HepG2 (cell line): ENCODE data around the gene CST5. TPM values are rescaled to one million over a fixed set of nuclear protein-coding genes. Genes with fewer than 3 reads are reported as not detected.

Source experiments
- ATAC-seq: fragments of 200-7000 bp; cut with Tn5 transposase; 3 replicates; pipeline ENCODE4 v1.9.1; 2020; ENCODE audit warnings: mild to moderate bottlenecking, moderate library complexity
- BruUV-seq: library from RNA; stranded (reverse); fragments of 400-500 nt; replicated peaks from 2 replicates; lab custom pipeline; 2021; lab: Mats Ljungman, UMichigan
- CTCF ChIA-PET: fragments of 300-600 bp; formaldehyde crosslinking; extraction: SDS; loops from one replicate; lab custom pipeline; 2021; ENCODE audit warnings: low total read pairs, inconsistent platforms, low intra/inter-chr PET ratio; lab: Yijun Ruan, JAX
- POLR2A ChIA-PET: fragments of 350-600 bp; sonication (Branson Sonifier 250); formaldehyde crosslinking; loops from one replicate; lab custom pipeline; 2020; ENCODE audit warnings: antibody characterized with exemption, inconsistent platforms; lab: Yijun Ruan, JAX
- DNase-seq: peaks from one replicate; pipeline ENCODE4 v3.0.0-alpha.2; 2015; ENCODE audit warnings: low spot score
- FAIRE-seq: peaks from 3 replicates; lab custom pipeline; 2011; peaks lifted over from hg19 to GRCh38; lab: Jason Lieb, UNC
- H2AFZ ChIP-seq: one replicate; pipeline ENCODE4 v1.6.1; 2011; ENCODE audit warnings: low read length, inconsistent platforms
- H3K27ac ChIP-seq: fragments of 300-600 bp; 3 replicates; pipeline ENCODE4 v1.8.0; 2011; ENCODE audit warnings: mixed run types, mild to moderate bottlenecking, mixed read lengths, low read length, inconsistent platforms; ENCODE audit not compliant: insufficient read depth; ENCODE audit errors: extremely low read length
- H3K27me3 ChIP-seq, 2 experiments: fragments of 200-600 bp in 1 of 2; 2 replicates in 1 of 2; 3 replicates in 1 of 2; pipeline versions ENCODE4 v1.6.0 to v1.8.0; 2011; ENCODE audit warnings: low read length in 2 of 2, mild to moderate bottlenecking in 2 of 2, moderate library complexity in 2 of 2, inconsistent platforms in 1 of 2; ENCODE audit not compliant: insufficient read depth in 2 of 2, control insufficient read depth in 1 of 2
- H3K36me3 ChIP-seq, 2 experiments: fragments of 200-600 bp in 1 of 2; replicated peaks in 1 of 2; 2 replicates in 1 of 2; 3 replicates in 1 of 2; pipeline versions ENCODE4 v1.5.1 to v1.8.0; 2011; ENCODE audit warnings: low read length in 2 of 2, inconsistent platforms in 1 of 2; ENCODE audit not compliant: insufficient read depth in 2 of 2, control insufficient read depth in 1 of 2
- H3K4me1 ChIP-seq: 2 replicates; pipeline ENCODE4 v1.5.1; 2012; ENCODE audit warnings: low read length, inconsistent platforms; ENCODE audit not compliant: insufficient read depth
- H3K4me2 ChIP-seq: 2 replicates; pipeline ENCODE4 v1.6.0; 2011; ENCODE audit warnings: low read depth, low read length, inconsistent platforms
- H3K4me3 ChIP-seq, 3 experiments: fragments of 200-600 bp in 1 of 3; sonication (generic), shearing (Covaris generic) in 1 of 3; replicated peaks in 1 of 3; 2 replicates each; pipeline ENCODE4 v1.5.1; 2011 to 2016; ENCODE audit warnings: low read length in 3 of 3, inconsistent platforms in 2 of 3, low read depth in 2 of 3, mild to moderate bottlenecking in 2 of 3, control low read depth in 1 of 3, mixed read lengths in 1 of 3; ENCODE audit not compliant: insufficient read depth in 1 of 3
- H3K79me2 ChIP-seq: one replicate; pipeline ENCODE4 v1.6.1; 2011; ENCODE audit warnings: low read length, inconsistent platforms; ENCODE audit not compliant: insufficient read depth
- H3K9ac ChIP-seq: 2 replicates; pipeline ENCODE4 v1.6.0; 2011; ENCODE audit warnings: mild to moderate bottlenecking, low read depth, low read length, inconsistent platforms; ENCODE audit not compliant: insufficient read depth
- H3K9me3 ChIP-seq: 2 replicates; pipeline ENCODE4 v1.5.1; 2012; ENCODE audit warnings: mild to moderate bottlenecking, low read length
- H4K20me1 ChIP-seq: 2 replicates; pipeline ENCODE4 v1.6.0; 2011; ENCODE audit warnings: inconsistent platforms, mild to moderate bottlenecking, low read length, moderate library complexity; ENCODE audit not compliant: insufficient read depth
- CAMTA2 ChIP-seq: sonication (generic); formaldehyde crosslinking; IDR thresholded peaks from 2 replicates; pipeline ENCODE4 v1.4.0; 2020; ENCODE audit warnings: mild to moderate bottlenecking, missing genetic modification reagents, borderline replicate concordance
- FOXA1 ChIP-seq, 2 experiments: fragments of 450-650 bp in 1 of 2; sonication (generic) in 1 of 2; formaldehyde crosslinking in 1 of 2; IDR thresholded peaks; 2 replicates each; pipeline versions ENCODE4 v1.4.0 to v1.6.1; 2016 to 2020; ENCODE audit warnings: missing genetic modification reagents in 1 of 2
- HNRNPL ChIP-seq: fragments of 200-400 bp; formaldehyde crosslinking; IDR thresholded peaks from 2 replicates; pipeline ENCODE4 v1.6.1; 2017; ENCODE audit warnings: mild to moderate bottlenecking, low read depth, low read length
- JDP2 ChIP-seq: sonication (generic); formaldehyde crosslinking; IDR thresholded peaks from 2 replicates; pipeline ENCODE4 v1.8.1; 2022; ENCODE audit warnings: missing genetic modification reagents, borderline replicate concordance
- KLF6 ChIP-seq: IDR thresholded peaks from 2 replicates; pipeline ENCODE4 v1.8.0; 2016; ENCODE audit warnings: missing biosample characterization, missing genetic modification reagents
- MXI1 ChIP-seq: IDR thresholded peaks from 3 replicates; pipeline ENCODE4 v1.6.1; 2012; ENCODE audit warnings: low read depth, low read length, inconsistent platforms, borderline replicate concordance
- ZNF224 ChIP-seq: sonication (generic); formaldehyde crosslinking; IDR thresholded peaks from 2 replicates; pipeline ENCODE4 v1.5.0; 2020; ENCODE audit warnings: mild to moderate bottlenecking, missing genetic modification reagents
- ZNF337 ChIP-seq: sonication (generic); formaldehyde crosslinking; IDR thresholded peaks from 2 replicates; pipeline ENCODE4 v1.5.1; 2020; ENCODE audit warnings: missing genetic modification reagents, low read depth, mild to moderate bottlenecking, borderline replicate concordance
- ZNF614 ChIP-seq: IDR thresholded peaks from 2 replicates; pipeline ENCODE4 v1.6.1; 2018; ENCODE audit warnings: missing biosample characterization, missing genetic modification reagents, inconsistent platforms, borderline replicate concordance
- ZZZ3 ChIP-seq: sonication (generic); formaldehyde crosslinking; IDR thresholded peaks from 2 replicates; pipeline ENCODE4 v1.4.0; 2020; ENCODE audit warnings: missing genetic modification reagents, mild to moderate bottlenecking, borderline replicate concordance
- WGBS: methylation state at CpG from one replicate; pipeline ENCODE4 v1.1.6; 2017; ENCODE audit warnings: low lambda C conversion rate; 5-methylcytosine and 5-hydroxymethylcytosine counted together
- in situ Hi-C: cut with HindIII; loops from 2 replicates; pipeline ENCODE4 v1.10.0; 2017; ENCODE audit warnings: low pct_unique_long_range_greater_than_20kb; ENCODE audit not compliant: extremely low pct_ligation_motif_present
- intact Hi-C: fragments of 100-400 bp; cut with micrococcal nuclease; formaldehyde crosslinking; loops from one replicate; pipeline ENCODE4 v1.10.0; 2022; ENCODE audit not compliant: unreplicated experiment
- polyA plus RNA-seq, 8 experiments: library from polyadenylated mRNA; depleted of rRNA in 3 of 8; stranded (reverse) in 7 of 8; unstranded in 1 of 8; fragments of >200 nt; fragmentation: Illumina TruSeq in 4 of 8; extraction: Trizol in 4 of 8; gene quantifications; 2 replicates each; pipeline versions ENCODE4 v1.2.1 to v1.2.3, GENCODE V29; 2011 to 2016; ENCODE audit warnings: low read depth in 4 of 8, missing spikeins in 1 of 8, mixed read lengths in 1 of 8; ENCODE audit not compliant: insufficient read depth in 1 of 8
- total RNA-seq, 5 experiments: library from RNA; depleted of rRNA; stranded (reverse); fragments of >200 nt; fragmentation: Illumina TruSeq; extraction: Trizol; gene quantifications; 2 replicates each; pipeline ENCODE4 v1.2.3, GENCODE V29; 2016; ENCODE audit warnings: low read depth in 1 of 5
- TF ChIP-seq, protein P1 (sequence below): sonication (generic); formaldehyde crosslinking; IDR thresholded peaks from 2 replicates; pipeline ENCODE4 v1.5.0; 2020; ENCODE audit warnings: missing genetic modification reagents
- TF ChIP-seq, protein P2 (sequence below): sonication (generic); formaldehyde crosslinking; IDR thresholded peaks from 2 replicates; pipeline ENCODE4 v1.9.0; 2021; ENCODE audit warnings: missing genetic modification reagents, borderline replicate concordance
- TF ChIP-seq, protein P3 (sequence below): IDR thresholded peaks from 2 replicates; pipeline ENCODE4 v1.6.1; 2012; ENCODE audit warnings: low read length, improper control_type of control experiment
- TF ChIP-seq, protein P4 (sequence below): sonication (generic); formaldehyde crosslinking; conservative IDR thresholded peaks from 2 replicates; pipeline ENCODE4 v1.8.1; 2023; ENCODE audit warnings: missing genetic modification reagents
- TF ChIP-seq, protein P5 (sequence below): sonication (generic); formaldehyde crosslinking; IDR thresholded peaks from 2 replicates; pipeline ENCODE4 v1.5.1; 2020; ENCODE audit warnings: mild to moderate bottlenecking, missing genetic modification reagents, moderate library complexity

Gene CST5
- total and polyA plus RNA-seq, 2 of the 13 experiments (the other 11 are each of a cell fraction or from before 2014, with no cell fraction given) = 0.16 TPM; not detected in 1

DNA sequence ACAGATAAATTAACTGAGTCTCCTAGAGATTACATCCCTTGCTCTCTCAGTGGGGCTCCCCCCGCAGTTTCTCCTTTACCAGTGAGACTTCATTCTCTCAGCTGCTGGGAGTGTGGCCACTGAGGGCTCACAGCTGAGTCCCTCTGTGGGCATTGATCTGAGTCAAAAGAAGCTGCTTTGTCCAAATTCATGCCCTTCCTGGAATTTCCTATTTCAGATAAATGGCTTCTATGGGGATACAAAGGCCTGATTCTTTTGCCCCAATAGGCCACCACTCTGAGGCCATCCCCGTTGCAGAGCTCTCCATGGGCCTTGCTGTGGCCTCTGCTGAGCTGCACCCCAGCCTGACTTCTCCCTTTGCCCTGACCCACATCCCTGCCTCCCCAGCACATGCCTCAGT is 10.0 kb downstream of the CST5 start:
- no peak overlapping the region for H3K4me3 ChIP-seq
- H2AFZ ChIP-seq = no peak overlapping the region
- no peaks in the 10 kb centered on the region for H3K4me1 ChIP-seq
- no peaks in the 10 kb centered on the region for H3K36me3 ChIP-seq
- no peak overlapping the region for H3K27ac ChIP-seq
- H3K9ac ChIP-seq = no peak overlapping the region
- DNase-seq = no peak
- no TSS peak for BruUV-seq
- H3K27me3 ChIP-seq = no peaks in the 10 kb centered on the region; a peak in 2 of 5 replicates
- no peaks in the 10 kb centered on the region for H3K9me3 ChIP-seq
- in situ Hi-C loops = no loop called here
- no peak overlapping the region for H3K4me2 ChIP-seq
- no peak for FAIRE-seq
- 2% methylated on average over 2 of the region's 2 CpGs for WGBS
- no peaks in the 10 kb centered on the region for H3K79me2 ChIP-seq
- intact Hi-C loops = no loop called here
- ChIA-PET CTCF (no interaction called here), POLR2A (no interaction called here)
- ATAC-seq = no peak
- H4K20me1 ChIP-seq = no peaks in the 10 kb centered on the region
- TF ChIP-seq KLF6 (CRISPR knock-in tag) (no peak), JDP2 (CRISPR knock-in tag) (no peak), CAMTA2 (no peak), FOXA1 (IDR thresholded peaks at IDR 0.05) (no peak), FOXA1 (CRISPR knock-in tag; IDR thresholded peaks at IDR 0.05) (no peak), ZNF224 (no peak), ZNF337 (CRISPR knock-in tag) (no peak), HNRNPL (no peak), MXI1 (no peak), ZNF614 (CRISPR knock-in tag) (no peak), ZZZ3 (CRISPR knock-in tag) (no peak)
- TF ChIP-seq, protein P1, sequence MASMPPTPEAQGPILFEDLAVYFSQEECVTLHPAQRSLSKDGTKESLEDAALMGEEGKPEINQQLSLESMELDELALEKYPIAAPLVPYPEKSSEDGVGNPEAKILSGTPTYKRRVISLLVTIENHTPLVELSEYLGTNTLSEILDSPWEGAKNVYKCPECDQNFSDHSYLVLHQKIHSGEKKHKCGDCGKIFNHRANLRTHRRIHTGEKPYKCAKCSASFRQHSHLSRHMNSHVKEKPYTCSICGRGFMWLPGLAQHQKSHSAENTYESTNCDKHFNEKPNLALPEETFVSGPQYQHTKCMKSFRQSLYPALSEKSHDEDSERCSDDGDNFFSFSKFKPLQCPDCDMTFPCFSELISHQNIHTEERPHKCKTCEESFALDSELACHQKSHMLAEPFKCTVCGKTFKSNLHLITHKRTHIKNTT (CRISPR knock-in tag) = no peak
- TF ChIP-seq, protein P2, sequence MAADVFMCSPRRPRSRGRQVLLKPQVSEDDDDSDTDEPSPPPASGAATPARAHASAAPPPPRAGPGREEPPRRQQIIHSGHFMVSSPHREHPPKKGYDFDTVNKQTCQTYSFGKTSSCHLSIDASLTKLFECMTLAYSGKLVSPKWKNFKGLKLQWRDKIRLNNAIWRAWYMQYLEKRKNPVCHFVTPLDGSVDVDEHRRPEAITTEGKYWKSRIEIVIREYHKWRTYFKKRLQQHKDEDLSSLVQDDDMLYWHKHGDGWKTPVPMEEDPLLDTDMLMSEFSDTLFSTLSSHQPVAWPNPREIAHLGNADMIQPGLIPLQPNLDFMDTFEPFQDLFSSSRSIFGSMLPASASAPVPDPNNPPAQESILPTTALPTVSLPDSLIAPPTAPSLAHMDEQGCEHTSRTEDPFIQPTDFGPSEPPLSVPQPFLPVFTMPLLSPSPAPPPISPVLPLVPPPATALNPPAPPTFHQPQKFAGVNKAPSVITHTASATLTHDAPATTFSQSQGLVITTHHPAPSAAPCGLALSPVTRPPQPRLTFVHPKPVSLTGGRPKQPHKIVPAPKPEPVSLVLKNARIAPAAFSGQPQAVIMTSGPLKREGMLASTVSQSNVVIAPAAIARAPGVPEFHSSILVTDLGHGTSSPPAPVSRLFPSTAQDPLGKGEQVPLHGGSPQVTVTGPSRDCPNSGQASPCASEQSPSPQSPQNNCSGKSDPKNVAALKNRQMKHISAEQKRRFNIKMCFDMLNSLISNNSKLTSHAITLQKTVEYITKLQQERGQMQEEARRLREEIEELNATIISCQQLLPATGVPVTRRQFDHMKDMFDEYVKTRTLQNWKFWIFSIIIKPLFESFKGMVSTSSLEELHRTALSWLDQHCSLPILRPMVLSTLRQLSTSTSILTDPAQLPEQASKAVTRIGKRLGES = no peak
- TF ChIP-seq, protein P3, sequence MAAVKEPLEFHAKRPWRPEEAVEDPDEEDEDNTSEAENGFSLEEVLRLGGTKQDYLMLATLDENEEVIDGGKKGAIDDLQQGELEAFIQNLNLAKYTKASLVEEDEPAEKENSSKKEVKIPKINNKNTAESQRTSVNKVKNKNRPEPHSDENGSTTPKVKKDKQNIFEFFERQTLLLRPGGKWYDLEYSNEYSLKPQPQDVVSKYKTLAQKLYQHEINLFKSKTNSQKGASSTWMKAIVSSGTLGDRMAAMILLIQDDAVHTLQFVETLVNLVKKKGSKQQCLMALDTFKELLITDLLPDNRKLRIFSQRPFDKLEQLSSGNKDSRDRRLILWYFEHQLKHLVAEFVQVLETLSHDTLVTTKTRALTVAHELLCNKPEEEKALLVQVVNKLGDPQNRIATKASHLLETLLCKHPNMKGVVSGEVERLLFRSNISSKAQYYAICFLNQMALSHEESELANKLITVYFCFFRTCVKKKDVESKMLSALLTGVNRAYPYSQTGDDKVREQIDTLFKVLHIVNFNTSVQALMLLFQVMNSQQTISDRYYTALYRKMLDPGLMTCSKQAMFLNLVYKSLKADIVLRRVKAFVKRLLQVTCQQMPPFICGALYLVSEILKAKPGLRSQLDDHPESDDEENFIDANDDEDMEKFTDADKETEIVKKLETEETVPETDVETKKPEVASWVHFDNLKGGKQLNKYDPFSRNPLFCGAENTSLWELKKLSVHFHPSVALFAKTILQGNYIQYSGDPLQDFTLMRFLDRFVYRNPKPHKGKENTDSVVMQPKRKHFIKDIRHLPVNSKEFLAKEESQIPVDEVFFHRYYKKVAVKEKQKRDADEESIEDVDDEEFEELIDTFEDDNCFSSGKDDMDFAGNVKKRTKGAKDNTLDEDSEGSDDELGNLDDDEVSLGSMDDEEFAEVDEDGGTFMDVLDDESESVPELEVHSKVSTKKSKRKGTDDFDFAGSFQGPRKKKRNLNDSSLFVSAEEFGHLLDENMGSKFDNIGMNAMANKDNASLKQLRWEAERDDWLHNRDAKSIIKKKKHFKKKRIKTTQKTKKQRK = no peak
- TF ChIP-seq, protein P4, sequence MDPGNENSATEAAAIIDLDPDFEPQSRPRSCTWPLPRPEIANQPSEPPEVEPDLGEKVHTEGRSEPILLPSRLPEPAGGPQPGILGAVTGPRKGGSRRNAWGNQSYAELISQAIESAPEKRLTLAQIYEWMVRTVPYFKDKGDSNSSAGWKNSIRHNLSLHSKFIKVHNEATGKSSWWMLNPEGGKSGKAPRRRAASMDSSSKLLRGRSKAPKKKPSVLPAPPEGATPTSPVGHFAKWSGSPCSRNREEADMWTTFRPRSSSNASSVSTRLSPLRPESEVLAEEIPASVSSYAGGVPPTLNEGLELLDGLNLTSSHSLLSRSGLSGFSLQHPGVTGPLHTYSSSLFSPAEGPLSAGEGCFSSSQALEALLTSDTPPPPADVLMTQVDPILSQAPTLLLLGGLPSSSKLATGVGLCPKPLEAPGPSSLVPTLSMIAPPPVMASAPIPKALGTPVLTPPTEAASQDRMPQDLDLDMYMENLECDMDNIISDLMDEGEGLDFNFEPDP (CRISPR knock-in tag) = no peak
- TF ChIP-seq, protein P5, sequence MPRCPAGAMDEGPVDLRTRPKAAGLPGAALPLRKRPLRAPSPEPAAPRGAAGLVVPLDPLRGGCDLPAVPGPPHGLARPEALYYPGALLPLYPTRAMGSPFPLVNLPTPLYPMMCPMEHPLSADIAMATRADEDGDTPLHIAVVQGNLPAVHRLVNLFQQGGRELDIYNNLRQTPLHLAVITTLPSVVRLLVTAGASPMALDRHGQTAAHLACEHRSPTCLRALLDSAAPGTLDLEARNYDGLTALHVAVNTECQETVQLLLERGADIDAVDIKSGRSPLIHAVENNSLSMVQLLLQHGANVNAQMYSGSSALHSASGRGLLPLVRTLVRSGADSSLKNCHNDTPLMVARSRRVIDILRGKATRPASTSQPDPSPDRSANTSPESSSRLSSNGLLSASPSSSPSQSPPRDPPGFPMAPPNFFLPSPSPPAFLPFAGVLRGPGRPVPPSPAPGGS (CRISPR knock-in tag) = no peak
